SIG-M5 (cell line): ENCODE measurements around the gene CETN1.

Experiments
- DNase-seq: peaks from one replicate; lab custom pipeline; 2025; lab: John Stamatoyannopoulos, UW

CETN1 gene

GRCh38 chr18:623761-624620 is 43.8 kb downstream of the CETN1 start:
- DNase-seq: no peak

DNA sequence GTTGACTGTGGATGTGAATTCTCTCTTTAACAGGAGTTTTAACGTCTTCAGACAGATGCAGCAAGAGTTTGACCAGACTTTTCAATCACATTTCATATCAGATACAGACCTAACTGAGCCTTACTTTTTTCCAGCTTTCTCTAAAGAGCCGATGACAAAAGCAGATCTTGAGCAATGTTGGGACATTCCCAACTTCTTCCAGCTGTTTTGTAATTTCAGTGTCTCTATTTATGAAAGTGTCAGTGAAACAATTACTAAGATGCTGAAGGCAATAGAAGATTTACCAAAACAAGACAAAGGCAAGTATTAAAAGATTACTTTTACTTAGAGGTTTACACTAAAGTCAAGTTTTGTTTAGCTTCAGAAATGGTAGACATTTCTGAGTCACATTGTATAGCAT is 47.1 kb downstream of the CETN1 start:
- no peak for DNase-seq

- DNase-seq: no peak
These were observed 49.3 kb downstream of the CETN1 start for GRCh38 chr18:629269-630150.

- DNase-seq: no peak
These were observed 51.4 kb downstream of the CETN1 start for GRCh38 chr18:631560-631959.
